GM10847 (cell line): ENCODE data around the gene THBS1.

Experiments used
- POLR2A ChIP-seq: IDR thresholded peaks from 2 replicates; pipeline ENCODE4 v1.6.1; 2011; ENCODE audit not compliant: insufficient read length; ENCODE audit errors: extremely low read depth

The THBS1 gene

GRCh38 chr15:39591141-39591895, 10.4 kb downstream of the THBS1 start:
- no peak for TF ChIP-seq POLR2A

GRCh38 chr15:39591896-39592315, 11.0 kb downstream of the THBS1 start:
- no peak for TF ChIP-seq POLR2A

- TF ChIP-seq POLR2A, result no peak
Observed at GRCh38 chr15:39592500-39592899, 11.6 kb downstream of the THBS1 start.

GRCh38 chr15:39593071-39593655, 12.3 kb downstream of the THBS1 start:
- no peak for TF ChIP-seq POLR2A

GRCh38 chr15:39593656-39594445, 13.0 kb downstream of the THBS1 start:
- TF ChIP-seq POLR2A, result no peak

- TF ChIP-seq POLR2A, result no peak
Observed at GRCh38 chr15:39594446-39595337, 13.8 kb downstream of the THBS1 start.

GRCh38 chr15:39595338-39596221, 14.7 kb downstream of the THBS1 start:
- no peak for TF ChIP-seq POLR2A

GRCh38 chr15:39596358-39597051, 15.6 kb downstream of the THBS1 start:
- no peak for TF ChIP-seq POLR2A

- TF ChIP-seq POLR2A, result no peak
Observed at GRCh38 chr15:39597336-39597735, 16.5 kb downstream of the THBS1 start.

GRCh38 chr15:39597751-39598185, 16.9 kb downstream of the THBS1 start:
- no peak for TF ChIP-seq POLR2A

GRCh38 chr15:39598186-39598850, 17.4 kb downstream of the THBS1 start:
- no peak for TF ChIP-seq POLR2A

GRCh38 chr15:39598958-39599845, 18.3 kb downstream of the THBS1 start:
- TF ChIP-seq POLR2A, result no peak

- no peak for TF ChIP-seq POLR2A
Observed at GRCh38 chr15:39599871-39600270, 19.0 kb downstream of the THBS1 start.
